ENCODE measurements around the gene UBB.

UBB gene

GRCh38 chr17:16380640-16381495, at the start of gene UBB:
Gene UBB, plus strand, starts transcription at chr17:16381091. Its CDS starts 817 bp downstream, at chr17:16381908.
- H3K4me3 ChIP-seq (ENCODE audit: low read depth, low read length), result peak within 1 kb of the TSS; percentile 95
- no peak for TF ChIP-seq CTCF (IDR thresholded peaks at IDR 0.05; ENCODE audit: low read depth, low read length)

- H3K4me3 ChIP-seq (ENCODE audit: low read depth, low read length), result no peak overlapping the region
- TF ChIP-seq CTCF (IDR thresholded peaks at IDR 0.05; ENCODE audit: low read depth, low read length), result no peak
These were observed 42.5 kb upstream of the UBB start for GRCh38 chr17:16338391-16338790.

DNA sequence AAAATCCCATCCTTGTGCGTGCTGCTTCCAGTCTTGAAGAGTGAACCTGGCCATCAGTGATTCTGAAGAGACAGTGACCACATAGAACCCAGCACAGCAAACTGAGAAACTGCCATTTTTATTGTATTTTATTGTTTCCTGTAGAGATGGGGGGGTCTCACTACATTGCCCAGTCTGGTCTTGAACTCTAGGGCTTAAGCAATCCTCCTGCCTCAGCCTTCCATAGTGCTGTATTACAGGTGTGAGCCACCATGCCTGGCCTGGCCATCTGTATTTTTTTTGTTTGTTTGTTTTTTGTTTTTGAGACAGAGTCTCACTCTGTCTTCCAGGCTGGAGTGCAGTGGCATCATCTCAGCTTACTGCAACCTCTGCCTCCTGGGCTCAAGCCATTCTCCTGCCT, 41.5 kb upstream of the UBB start:
- TF ChIP-seq CTCF (IDR thresholded peaks at IDR 0.05; ENCODE audit: low read depth, low read length), result no peak

GRCh38 chr17:16339959-16340358, 40.9 kb upstream of the UBB start:
- no peak overlapping the region for H3K4me3 ChIP-seq (ENCODE audit: low read depth, low read length)
- no peak for TF ChIP-seq CTCF (IDR thresholded peaks at IDR 0.05; ENCODE audit: low read depth, low read length)

More for the DNA sequence above, 41.5 kb upstream of the UBB start:
- no peak overlapping the region for H3K4me3 ChIP-seq (ENCODE audit: low read depth, low read length)

GRCh38 chr17:16342979-16343378, 37.9 kb upstream of the UBB start:
- TF ChIP-seq CTCF (IDR thresholded peaks at IDR 0.05; ENCODE audit: low read depth, low read length), result no peak

DNA sequence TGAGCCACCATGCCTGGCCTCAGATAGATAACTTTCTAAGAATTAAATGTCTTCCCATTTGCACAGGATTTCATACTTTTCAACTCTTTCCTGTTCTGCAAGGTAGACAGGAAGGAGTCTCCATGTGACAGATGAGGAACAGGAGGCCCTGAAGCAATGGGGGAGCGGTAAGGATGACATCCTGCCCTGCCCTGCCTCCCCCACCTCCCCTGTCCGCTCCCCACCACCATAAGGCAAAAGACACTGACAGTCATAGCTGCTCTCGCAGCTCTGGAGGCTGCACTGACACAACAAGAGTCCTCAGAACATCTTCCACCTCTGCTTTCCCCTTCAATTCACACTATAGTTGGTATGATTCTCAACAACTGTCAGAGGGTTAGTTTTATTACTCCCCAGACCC, 37.3 kb upstream of the UBB start:
- no peak overlapping the region for H3K4me3 ChIP-seq (ENCODE audit: low read depth, low read length)
- TF ChIP-seq CTCF (IDR thresholded peaks at IDR 0.05; ENCODE audit: low read depth, low read length), result no peak

More at GRCh38 chr17:16342979-16343378, 37.9 kb upstream of the UBB start:
- H3K4me3 ChIP-seq (ENCODE audit: low read depth, low read length), result no peak overlapping the region

DNA sequence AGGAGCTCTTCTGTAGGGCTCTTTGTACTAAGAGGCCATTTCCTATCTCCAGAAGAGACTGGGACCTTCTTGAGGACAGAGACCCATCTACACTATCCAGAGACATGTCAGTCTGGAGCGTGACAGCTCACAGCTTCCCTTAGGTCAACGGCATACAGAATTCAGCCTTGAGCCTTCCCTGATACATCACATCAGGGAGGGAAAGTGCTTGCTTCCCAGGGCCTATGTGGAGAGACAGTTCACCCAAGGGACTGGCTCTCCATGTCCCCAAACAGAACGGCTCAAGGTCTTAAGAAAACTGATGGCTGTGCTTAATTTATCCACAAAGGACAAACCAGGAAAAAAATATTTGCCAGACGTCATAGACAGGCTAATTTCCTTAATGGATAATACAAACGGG, 35.3 kb upstream of the UBB start:
- no peak overlapping the region for H3K4me3 ChIP-seq (ENCODE audit: low read depth, low read length)
- no peak for TF ChIP-seq CTCF (IDR thresholded peaks at IDR 0.05; ENCODE audit: low read depth, low read length)

Measured in WI38 (cell line).